HEK293 (cell line): Measurements from ENCODE around the gene CHST3.

Experiments used
- CTCF ChIA-PET: fragments of 350-600 bp; formaldehyde crosslinking; extraction: SDS; loops from one replicate; lab custom pipeline; 2021; ENCODE audit warnings: antibody characterized with exemption; lab: Yijun Ruan, JAX
- POLR2A ChIA-PET: fragments of 300-600 bp; formaldehyde crosslinking; extraction: SDS; loops from one replicate; lab custom pipeline; 2020; ENCODE audit warnings: antibody characterized with exemption, inconsistent platforms; lab: Yijun Ruan, JAX
- H3K27ac ChIP-seq: fragments of 200-500 bp; sonication (Bioruptor generic); 2 replicates; pipeline ENCODE4 v1.5.1; 2014; ENCODE audit warnings: low read depth, low read length, control low read depth, inconsistent platforms; ENCODE audit errors: extremely low read depth
- H3K36me3 ChIP-seq, 2 experiments: fragments of 200-500 bp in 1 of 2; sonication (Bioruptor generic) in 1 of 2; 1 replicate in 1 of 2; 2 replicates in 1 of 2; pipeline ENCODE4 v1.5.1; 2014 to 2017; ENCODE audit warnings: inconsistent platforms in 2 of 2, low read length in 2 of 2; ENCODE audit not compliant: control insufficient read depth in 2 of 2, insufficient read depth in 1 of 2
- H3K4me1 ChIP-seq: fragments of 200-500 bp; sonication (Bioruptor generic); 2 replicates; pipeline ENCODE4 v1.5.1; 2014; ENCODE audit warnings: mild to moderate bottlenecking, low read length, inconsistent platforms; ENCODE audit not compliant: control insufficient read depth, insufficient read depth
- H3K4me3 ChIP-seq: 2 replicates; pipeline ENCODE4 v1.5.1; 2011; ENCODE audit warnings: low read depth, mild to moderate bottlenecking, control low read depth, low read length, moderate library complexity
- H3K9me3 ChIP-seq: fragments of 200-500 bp; sonication (Bioruptor generic); 2 replicates; pipeline ENCODE4 v1.5.1; 2014; ENCODE audit warnings: low read depth, low read length, inconsistent platforms; ENCODE audit not compliant: control insufficient read depth, insufficient read depth
- ZNF112 ChIP-seq: fragments of 450-650 bp; formaldehyde crosslinking; IDR thresholded peaks from 2 replicates; pipeline ENCODE4 v1.5.0; 2017; ENCODE audit warnings: missing biosample characterization, missing genetic modification characterization
- ZNF600 ChIP-seq: fragments of 450-650 bp; formaldehyde crosslinking; IDR thresholded peaks from 2 replicates; pipeline ENCODE4 v1.5.1; 2016; ENCODE audit warnings: missing biosample characterization, missing genetic modification characterization
- ZNF639 ChIP-seq: fragments of 450-650 bp; formaldehyde crosslinking; IDR thresholded peaks from 2 replicates; pipeline ENCODE4 v1.5.1; 2016; ENCODE audit warnings: missing biosample characterization, missing genetic modification characterization

The CHST3 gene

GRCh38 chr10:72062382-72062781 lies 98.2 kb downstream of the CHST3 start:
- CTCF ChIA-PET, result interaction anchor here (0.7 to 3.3 kb wide), 4 partner anchors 13 to 167 kb away, joined by 3 to 16 read pairs (median 7); no protein-coding TSS in a partner anchor

More at GRCh38 chr10:72062382-72062781, 98.2 kb downstream of the CHST3 start:
- H3K36me3 ChIP-seq, result no peaks in the 10 kb centered on the region
- POLR2A ChIA-PET, result no interaction called here
- peak; percentile 29; the same call in 1 of the 2 replicates for TF ChIP-seq ZNF600
- TF ChIP-seq ZNF639 (tag by site-specific recombination), result 0 out of 2 replicates have a peak, but pooled peaks have one; percentile 30
- TF ChIP-seq ZNF112, result no peak
- H3K9me3 ChIP-seq, result no peaks in the 10 kb centered on the region
- H3K4me1 ChIP-seq, result peaks cover 16% of the 10 kb centered on the region
- H3K27ac ChIP-seq, result no peak overlapping the region
- no peak overlapping the region for H3K4me3 ChIP-seq
